GM18870 (cell line): ENCODE data around the gene C10orf90.

Source experiments
- ATAC-seq: cut with Tn5 transposase; IDR thresholded peaks from one replicate; pipeline ENCODE4 v1.9.1; 2021; ENCODE audit warnings: moderate library complexity; ENCODE audit not compliant: unreplicated experiment

The C10orf90 gene

DNA sequence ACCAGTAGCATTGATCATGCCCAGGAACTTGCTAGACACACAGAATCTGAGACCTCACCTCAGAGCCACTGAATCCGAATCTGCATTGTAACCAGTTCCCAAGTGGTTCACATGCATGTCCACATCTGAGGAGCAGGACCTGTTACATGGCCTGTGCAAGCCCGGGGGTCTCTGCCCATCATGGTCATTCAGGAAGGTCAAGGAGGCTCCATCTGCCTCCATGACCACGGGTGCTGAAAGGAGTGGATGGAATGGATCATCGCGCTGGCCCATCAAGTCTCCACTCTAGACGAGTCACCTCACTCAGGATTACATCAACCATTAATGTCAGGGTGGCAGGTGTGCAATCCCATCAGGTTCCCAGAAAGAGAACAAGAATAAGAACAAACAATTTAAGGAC, 196.5 kb downstream of the C10orf90 start:
- no peak for ATAC-seq

DNA sequence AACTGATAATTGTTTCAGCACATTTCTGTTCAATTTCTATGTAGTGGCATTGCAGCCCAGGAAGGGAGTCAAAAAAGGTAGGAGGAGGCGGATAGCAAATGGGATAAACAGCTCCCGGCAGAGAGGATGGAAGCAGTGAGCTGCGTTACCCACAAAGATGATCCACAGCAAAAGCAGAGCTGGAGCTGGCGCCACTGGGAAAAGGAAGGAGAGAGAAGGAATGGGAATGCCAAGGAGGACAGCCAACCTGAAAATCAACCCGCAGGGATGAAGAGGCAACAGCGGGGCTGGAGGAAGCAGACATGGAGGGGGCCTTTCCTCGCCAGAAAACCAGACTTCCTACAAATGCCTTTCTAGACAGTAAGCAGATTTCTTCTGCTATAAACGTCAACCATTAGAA, 199.5 kb downstream of the C10orf90 start:
- ATAC-seq, result no peak

DNA sequence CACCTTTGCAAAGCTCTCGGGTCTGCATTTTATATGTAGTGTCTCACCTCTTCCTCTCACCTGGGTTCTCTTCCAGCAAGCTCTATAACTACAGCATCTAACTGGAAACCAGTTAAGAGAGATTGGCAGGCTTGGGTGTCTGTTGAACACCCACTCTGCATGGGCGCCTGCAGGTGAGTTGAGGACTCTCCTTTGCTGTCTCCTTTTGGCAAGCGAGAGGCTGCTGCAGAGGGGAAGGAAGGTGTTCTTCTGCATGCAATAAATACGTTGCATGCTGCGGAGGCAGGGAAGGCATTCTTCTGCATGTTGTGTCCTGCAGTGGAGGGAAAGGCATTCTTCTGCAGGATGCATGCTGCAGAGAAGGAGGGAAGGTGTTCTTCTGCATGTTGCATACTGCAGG, 200.8 kb downstream of the C10orf90 start:
- no peak for ATAC-seq

DNA sequence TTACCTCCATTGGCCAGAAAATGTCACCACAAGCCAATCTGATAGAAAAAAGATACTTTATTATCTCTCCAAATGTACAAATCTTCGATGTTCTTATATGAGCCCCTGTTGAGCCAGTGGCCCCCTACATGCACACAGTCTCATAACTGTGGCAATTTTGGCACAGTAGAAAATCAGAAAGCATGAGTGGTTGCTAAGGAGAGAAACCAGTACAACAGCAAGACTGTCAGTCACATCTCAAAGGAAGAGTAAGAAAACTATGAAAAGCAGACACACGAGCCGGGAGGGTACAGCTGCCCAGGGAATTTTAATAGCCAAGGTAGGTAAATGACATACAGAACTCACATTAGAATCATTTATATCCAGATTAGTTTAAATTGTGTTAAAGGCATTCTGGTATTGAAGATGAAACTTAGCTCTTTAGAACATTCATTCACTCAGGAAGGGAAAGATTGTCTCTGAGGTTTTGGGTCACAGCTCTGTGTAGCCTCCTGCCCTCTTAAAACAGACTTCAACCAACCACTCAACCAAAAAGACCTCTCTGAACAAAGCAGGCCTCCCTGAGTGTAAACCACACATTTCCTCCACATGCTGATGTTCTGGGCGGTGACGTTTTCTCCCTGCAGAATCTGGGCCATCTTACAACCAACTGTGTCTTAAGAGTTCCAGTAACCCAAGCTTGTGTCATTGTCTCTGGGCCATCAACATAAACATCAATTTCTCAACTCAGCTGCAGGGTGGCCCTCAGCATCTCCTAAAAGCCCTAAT, 201.4 kb downstream of the C10orf90 start:
- ATAC-seq, result no peak

DNA sequence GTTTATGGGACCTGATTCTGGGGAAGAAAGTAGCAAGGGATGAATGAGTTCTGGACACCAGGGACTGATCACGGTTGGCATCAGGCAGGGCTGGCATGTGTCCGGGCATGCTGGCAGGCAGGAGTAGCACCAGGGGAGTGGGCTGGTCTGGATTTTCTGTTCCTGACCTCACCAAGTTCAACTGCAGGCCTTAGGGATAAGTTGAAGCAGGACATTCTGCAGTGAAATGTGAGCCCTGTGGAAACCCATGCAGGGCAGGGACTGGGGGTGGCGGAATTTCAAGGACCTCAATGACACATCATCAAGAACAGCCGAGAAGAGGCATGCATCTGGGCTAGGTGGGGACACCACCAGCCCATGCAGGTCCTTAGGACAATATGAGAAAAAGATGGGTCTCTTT, 202.0 kb downstream of the C10orf90 start:
- ATAC-seq, result no peak

DNA sequence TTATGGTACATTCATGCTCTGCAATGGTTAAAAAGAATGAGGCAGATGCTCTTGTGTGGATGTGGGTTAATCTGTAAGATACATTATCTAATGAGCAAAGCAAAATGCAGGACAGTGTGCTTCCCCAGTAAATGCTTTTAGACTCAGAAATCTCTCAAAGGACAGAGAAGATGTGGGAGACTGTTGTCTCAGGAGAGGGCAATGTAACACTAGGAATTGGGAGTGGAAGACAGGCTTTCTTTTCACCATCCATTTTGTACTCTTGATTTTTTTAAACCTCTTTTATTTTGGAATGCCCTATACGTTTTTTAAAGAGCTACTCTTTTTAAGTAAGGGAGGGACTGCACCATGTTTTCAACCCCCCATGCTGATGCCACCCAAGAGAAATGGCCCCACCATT, 204.7 kb downstream of the C10orf90 start:
- no peak for ATAC-seq

DNA sequence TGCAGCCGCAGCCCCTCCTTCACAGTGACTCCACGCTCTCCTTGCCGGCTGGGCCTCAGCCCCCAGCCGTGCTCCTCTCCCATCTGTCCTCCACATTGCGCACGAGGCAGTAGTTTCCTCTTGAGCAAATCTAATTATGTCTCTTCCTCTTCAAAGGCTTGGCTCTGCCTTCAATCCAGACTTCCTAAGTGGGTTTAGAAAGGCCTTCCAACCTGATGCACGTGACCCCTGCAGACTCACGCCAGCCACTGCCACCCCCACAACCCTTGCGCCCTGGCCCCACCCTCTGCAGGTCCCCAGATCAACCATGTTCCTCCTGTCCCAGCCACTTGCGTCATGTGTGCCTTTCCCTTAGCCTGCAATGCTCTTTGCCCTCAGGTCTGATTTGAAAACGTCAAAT, 207.2 kb downstream of the C10orf90 start:
- ATAC-seq, result no peak

DNA sequence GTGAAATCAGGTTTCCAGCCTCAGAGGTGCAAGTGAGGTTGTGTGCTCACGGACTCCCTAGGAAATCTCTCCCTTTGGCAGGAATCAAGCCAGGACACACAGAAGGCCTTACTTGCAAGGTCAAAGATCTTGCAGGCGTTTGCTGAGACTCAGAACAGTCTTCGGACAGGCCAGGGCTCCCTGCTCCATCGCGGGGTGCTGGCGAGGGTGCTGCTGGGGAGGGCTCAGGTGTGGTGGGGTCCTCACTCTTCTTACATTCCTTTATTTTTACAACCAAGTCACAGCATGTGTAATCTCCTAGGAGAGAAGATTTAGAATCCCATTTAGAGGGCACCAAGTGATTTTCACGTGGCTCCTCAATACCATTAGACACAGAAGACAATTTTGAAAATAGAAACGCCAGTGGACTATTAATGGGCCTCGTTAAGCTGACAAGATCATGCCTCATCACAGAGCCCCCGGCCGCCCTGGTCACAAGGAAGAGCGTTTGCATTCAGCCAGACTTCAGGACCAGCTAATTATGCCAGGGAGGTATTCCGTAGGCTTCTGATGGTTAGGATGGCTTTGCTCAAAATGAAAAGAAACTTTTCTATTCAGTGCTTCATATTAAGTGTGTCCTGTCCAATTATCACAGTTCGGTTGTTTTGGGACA, 209.1 kb downstream of the C10orf90 start:
- ATAC-seq, result no peak

DNA sequence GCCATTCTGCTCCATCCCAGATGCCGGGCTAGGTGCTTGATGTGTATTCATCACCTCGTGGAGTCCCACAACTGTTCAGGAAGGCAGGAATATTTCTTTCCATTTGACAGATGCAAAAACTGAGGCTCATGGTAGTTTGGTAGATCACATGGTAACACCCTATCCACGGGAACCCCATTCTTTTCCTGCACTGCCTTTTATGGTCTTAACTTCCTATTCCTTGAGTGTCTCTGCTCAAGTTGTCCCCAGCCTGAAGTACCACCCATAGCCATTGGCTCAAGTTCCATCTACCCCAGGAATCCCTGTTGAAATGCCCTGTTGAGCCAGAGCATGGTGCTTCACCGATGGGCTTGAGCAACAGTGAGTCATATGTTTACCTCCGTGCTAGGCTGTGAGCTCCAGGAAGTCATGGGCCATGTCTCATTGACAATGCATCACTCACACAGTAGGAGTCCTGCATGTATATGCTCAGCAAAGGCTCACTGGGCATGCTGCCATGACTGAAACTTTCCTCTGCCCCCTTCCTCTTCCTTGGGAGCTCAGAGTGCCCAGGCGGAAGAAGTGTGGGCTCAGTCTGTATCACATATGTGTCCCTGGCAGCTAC, 210.5 kb downstream of the C10orf90 start:
- no peak for ATAC-seq

DNA sequence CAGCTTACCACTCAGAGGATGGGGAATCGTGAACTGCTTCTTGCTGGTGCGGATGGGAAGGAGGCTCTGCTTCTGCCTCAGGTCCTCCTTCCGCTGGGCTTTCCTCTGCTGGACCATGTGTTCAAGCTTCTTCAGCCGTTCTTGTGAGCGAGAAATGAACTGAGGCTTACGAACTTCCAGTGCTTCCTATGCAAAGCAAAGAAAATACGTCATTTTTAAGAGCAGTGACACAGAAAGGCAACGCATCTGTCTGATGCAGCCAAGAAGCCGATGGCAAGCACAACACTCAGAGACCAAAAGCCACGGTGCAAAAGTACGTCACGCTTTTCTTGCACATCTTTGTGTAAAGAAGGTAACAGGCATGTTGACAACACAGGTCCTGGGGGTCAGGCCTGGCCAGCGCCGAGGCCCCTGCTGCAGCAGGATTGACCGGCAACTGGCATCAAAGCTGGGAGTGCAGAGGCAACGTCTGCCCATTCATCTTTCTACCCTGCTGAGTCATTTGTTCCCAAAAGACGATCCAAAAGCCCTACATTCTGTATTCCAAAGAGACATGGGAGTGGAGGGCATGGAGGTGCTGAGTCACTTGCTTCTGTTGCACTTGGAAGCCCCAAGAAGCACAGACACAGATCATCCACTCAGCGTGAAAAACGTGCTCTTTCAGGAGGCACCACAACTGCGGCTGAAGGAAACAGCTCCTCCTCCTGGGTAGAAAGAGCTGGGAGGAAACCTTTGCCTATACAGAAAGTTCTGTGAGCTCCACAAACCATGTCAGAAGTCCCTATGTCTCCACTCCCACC, 211.3 kb downstream of the C10orf90 start:
- no peak for ATAC-seq

DNA sequence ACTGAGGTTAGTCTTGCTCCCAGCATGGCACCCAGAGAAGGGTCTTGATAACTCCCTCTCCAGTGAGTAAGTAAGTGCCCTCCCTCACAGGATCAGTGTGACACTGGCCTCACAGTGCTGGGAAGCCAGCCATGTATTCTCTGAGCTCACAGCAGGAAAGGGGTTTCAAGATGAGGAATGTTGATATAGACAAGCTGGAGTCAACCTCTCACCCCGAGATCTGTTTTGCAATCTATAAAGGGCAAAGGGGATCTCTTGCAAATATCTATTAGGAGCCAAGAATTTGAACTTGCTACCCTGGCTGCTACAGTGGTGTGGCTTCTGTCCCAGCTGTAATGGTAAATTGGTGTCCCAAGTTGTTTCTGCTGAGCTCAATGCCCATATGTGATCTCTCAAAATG, 212.0 kb downstream of the C10orf90 start:
- ATAC-seq, result no peak

DNA sequence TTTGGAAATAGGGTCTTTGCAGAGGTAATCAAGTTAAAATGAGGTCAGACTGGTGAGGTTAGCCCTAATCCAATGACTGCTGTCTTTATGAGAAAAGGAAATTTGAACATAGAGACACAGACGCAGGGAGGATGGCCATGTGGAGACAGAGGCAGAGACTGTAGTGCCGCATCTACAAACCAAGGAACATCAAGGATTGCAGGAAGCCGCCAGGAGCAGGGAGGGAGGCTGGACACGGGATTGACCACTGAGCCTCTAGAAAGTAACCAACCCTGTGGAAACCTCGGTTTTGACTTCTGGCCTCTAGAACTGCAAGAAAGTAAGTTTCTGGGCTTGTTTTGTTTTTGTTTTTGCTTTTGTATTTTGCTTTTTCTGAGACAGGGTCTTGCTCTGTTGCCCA, 213.9 kb downstream of the C10orf90 start:
- no peak for ATAC-seq

DNA sequence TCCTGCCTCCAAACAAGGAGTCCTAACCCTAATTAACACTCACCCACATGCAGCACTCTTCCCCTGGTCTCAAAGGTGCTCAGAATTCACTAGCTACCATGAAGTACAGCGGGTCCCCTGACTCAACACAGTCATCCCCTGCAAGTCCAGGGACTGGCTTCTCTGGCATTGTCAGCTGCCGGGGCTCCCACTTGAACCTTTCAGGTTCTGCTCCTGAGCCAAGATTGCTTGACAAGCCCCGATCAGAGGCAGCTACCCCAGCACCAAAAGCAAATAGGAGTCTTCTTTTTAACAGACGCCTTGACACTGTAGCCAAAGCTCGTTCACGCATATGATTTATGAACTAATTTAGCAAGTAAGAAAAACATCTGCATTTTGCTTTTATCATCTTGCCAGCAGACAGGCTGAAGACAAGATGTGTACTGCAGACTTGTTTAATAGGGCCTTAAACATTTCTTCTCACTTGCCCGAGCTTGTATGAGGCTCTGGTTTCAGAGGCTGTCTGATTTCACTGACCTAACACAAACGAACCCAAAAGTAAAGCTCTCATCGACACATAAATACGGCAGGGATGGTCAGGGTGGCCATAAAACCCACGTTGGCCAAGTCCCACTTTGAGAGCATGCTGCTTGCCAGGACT, 214.6 kb downstream of the C10orf90 start:
- ATAC-seq, result no peak

DNA sequence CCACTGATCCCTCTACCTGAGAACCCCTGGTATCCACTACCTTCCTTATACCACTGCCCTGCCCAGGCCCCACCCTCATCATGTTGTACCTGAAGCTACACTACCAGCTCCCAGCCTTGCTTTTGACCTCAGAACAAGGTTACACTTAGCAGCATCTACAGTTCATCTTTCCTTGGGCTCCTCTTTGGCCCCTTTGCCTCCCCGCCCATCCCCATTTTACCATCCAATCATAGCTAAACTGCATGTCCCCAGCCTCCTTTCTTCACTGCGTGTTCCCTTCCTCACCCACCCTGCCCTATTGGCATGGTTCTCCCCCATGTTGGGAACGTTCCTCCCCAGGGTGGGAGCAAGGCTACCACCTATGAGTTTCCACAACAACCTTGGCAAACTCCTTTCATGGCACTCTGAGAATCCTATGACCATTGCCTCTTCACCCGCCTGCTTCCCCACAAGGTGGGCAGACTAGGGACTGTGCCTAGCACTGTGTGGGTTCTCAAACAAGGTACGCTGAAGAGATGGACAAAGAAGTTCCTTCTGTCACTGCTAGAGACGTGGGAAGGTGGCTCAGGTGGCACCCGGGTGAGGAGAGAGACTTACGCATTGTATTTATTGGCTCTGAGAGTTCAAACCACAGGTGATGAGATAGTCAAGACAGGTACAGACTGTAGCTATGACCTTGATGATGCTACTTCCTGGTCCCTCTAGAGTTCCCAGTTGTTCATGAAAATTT, 215.3 kb downstream of the C10orf90 start:
- no peak for ATAC-seq

DNA sequence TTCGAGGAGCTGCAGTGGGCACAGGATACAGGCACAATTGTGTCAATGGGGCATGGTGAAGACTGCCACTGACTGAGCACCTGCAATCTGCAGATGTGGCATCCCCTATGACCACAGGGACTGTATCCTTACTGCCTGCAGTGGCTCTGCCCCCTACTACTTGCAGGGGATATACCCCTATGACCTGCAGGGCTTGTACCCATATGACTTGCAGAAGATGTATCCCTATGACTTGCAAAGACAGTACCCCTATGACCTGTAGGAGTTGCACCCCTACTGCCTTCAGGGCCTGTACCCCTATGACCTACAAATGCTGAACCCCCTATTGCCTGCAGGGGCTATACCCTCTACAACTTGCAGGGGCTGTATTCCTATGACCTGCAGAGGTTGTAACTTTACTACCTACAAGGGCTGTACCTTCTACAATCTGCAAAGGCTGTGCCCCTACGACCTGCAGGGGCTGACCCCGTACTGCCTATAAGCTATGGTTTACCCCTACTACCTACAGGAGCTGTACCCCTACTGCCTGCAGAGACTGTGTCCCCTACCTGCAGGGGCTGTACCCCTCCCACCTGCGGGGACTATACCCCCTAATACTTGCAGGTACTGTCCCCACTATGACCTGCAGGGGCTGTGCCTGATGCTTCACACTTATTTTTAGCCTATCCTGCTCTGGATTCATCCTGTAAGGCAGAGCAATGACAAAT, 216.3 kb downstream of the C10orf90 start:
- ATAC-seq, result no peak

DNA sequence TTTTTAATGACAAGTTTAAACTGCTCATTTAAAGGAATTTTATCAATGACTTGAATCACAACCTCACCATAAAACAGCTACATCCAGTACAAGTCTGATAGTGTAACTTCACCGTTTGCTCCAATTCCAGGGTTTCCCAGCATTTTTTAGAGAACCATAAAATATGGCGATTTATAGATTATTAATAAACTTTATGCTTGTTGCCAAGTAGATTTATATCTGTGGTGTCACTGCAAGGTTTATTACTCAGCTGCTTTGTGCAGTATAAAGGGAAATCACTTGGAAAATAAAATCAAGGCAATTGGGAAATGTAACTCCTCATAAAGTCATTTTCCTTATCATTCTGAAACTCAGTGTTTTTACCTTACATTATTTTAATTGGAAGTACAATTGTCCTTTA, 218.2 kb downstream of the C10orf90 start:
- no peak for ATAC-seq

DNA sequence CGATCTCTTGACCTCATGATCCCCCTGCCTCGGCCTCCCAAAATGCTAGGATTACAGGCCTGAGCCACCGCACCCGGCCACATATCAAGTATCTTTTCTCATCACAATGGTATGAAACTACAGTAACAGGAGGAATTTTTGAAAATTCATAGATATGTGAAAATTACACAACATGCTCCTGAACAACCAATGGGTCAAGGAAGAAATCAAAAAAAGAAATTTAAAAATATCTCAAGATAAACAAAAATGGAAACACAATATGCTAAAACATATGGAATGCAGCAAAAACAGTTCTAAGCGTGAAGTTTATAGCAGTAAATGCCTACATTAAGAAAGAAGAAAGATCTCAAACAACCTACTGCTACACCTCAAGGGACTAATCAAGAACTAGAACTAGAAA, 222.4 kb downstream of the C10orf90 start:
- no peak for ATAC-seq

DNA sequence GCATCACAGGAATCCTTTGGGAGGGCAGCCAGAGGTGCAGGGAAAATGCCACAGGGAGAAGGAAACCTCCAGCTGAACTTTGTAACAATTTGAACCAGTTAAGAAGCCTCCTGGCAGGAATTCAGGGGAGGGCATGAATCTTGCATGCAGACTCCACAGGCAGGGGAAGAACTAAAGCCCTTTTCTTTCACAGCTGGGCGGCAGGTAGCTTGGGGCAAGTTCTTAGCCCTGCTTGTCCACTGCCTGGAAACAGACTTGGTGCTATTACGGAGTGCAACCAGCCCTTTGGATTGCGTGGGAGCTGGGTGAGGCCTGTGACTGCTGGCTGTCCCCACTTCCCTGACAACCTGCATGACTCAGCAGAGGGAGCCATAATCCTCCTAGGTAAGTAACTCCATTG, 230.6 kb downstream of the C10orf90 start:
- ATAC-seq, result no peak

DNA sequence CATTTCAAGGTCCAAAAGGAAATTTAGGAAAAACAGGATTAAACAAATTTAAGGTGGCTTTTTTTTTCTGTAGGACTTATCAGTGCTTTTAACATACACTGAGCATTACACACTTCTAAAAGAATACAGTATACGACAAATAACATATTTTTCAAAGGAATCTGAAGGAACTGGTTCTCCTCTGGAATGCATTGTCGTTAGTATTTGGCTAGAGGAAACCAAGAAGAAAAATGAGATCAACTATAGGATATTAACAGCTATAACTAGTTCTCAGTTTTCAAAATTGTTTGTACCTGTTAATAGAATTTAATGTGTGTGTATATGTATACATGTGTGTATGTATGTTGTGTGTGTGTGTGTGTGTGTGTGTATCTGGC, 232.1 kb downstream of the C10orf90 start:
- ATAC-seq, result no peak
